ENCODE measurements around the gene ZNF367. TPM values are rescaled to one million over a fixed set of nuclear protein-coding genes. Genes with fewer than 3 reads are reported as not detected.
A peak's percentile ranks its signal among the peaks of the same experiment; 100 is the strongest.

Gene ZNF367
- total RNA-seq, 1 donor from 2014 or later, result 5.3 TPM

DNA sequence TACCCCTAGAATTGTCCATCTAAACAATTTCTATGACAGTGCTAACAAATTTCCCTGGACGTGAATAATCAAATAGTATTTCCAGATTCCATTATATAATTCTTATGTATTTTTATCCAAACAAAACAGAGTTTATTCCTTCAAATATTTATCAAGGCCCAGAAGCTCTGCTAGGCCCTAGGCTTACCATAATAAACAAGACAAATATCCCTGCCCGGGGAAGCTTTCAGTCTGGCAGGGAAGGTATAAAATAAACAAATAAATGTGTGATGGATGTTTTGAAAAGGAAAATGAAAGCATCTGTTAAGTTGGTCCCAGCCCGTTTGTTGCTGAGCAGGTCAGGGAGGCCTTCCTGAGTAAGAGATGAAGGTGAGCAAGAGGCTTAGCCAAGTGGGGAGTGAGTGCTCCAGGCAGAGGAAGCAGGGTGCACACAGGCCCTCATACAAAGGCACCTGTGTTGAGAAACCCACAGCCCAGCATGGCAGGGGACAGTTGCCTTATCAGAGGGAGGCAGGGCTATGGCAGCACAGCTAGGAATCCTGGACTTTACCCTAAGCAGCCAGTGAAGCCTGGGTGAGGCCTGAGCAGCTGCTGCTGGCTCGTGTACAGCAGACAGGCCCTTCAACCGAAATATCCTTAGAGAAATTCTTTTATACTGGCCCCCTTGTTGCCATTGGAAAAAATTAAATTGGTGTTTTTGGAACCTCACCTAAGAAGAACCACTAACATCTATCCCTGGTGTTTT is 27.0 kb downstream of the ZNF367 start:
- H3K4me1 Mint-ChIP-seq (ENCODE audit: low read depth), result peaks cover 9% of the 10 kb centered on the region
- TF ChIP-seq, protein P1, sequence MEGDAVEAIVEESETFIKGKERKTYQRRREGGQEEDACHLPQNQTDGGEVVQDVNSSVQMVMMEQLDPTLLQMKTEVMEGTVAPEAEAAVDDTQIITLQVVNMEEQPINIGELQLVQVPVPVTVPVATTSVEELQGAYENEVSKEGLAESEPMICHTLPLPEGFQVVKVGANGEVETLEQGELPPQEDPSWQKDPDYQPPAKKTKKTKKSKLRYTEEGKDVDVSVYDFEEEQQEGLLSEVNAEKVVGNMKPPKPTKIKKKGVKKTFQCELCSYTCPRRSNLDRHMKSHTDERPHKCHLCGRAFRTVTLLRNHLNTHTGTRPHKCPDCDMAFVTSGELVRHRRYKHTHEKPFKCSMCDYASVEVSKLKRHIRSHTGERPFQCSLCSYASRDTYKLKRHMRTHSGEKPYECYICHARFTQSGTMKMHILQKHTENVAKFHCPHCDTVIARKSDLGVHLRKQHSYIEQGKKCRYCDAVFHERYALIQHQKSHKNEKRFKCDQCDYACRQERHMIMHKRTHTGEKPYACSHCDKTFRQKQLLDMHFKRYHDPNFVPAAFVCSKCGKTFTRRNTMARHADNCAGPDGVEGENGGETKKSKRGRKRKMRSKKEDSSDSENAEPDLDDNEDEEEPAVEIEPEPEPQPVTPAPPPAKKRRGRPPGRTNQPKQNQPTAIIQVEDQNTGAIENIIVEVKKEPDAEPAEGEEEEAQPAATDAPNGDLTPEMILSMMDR (IDR thresholded peaks at IDR 0.05; ENCODE audit: unreplicated experiment), result no peak
- no peaks in the 10 kb centered on the region for H3K9me3 Mint-ChIP-seq (ENCODE audit: low read depth)
- no peak for DNase-seq (ENCODE audit: low spot score, unreplicated experiment)
- no peaks in the 10 kb centered on the region for H3K27me3 Mint-ChIP-seq
- H3K27ac Mint-ChIP-seq, result peak overlapping the region; percentile 94
- H3K36me3 Mint-ChIP-seq (ENCODE audit: insufficient read depth), result peaks cover 7% of the 10 kb centered on the region
- H3K4me3 Mint-ChIP-seq (ENCODE audit: low read depth), result no peak overlapping the region

DNA sequence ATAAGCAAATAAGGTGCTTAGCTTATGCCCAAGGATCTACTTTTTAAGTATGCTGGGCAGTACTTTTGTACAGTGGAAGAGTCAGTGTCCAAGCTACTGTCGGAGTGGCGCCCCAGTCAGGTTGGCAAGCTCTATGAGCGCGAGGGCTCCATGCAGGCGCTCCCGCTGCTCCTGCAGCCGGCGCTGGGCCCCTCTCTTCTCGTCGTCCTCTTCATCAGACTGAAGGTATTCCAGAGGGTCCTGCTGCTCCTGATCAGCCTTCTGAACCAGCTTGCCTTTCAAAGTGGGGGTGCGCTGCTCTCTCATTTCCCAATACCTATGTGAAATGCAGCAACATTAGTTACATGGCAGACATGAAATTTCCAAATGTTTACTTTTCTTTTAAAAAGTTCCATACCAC is 30.0 kb downstream of the ZNF367 start:
- no peak overlapping the region for H3K4me3 Mint-ChIP-seq (ENCODE audit: low read depth)
- H3K36me3 Mint-ChIP-seq (ENCODE audit: insufficient read depth), result peaks cover 8% of the 10 kb centered on the region
- no peak overlapping the region for H3K27ac Mint-ChIP-seq
- no peak for DNase-seq (ENCODE audit: low spot score, unreplicated experiment)
- peaks cover 16% of the 10 kb centered on the region for H3K4me1 Mint-ChIP-seq (ENCODE audit: low read depth)
- no peaks in the 10 kb centered on the region for H3K27me3 Mint-ChIP-seq
- TF ChIP-seq, protein P1 (IDR thresholded peaks at IDR 0.05; ENCODE audit: unreplicated experiment), result no peak
- H3K9me3 Mint-ChIP-seq (ENCODE audit: low read depth), result no peaks in the 10 kb centered on the region

DNA sequence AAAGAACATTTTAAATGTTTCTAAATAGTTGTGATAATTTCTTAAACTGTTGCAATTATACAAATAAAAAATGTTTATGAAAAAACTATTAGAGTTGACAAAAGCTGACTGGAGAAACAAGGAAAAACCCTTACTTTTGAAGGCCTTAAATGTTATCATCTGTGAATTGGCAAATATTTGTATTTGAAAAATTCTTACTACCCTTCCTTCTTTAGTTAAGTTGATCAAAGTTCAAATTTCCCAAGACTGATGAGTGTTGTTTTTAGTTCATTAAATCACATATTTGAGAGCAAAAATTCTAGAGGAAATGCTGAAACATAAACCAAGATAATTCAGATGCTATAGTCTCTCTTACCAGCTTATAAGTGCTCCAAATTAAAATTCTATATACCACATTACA is 32.0 kb downstream of the ZNF367 start:
- Mint-ChIP-seq H3K4me1 (ENCODE audit: low read depth) (peaks cover 25% of the 10 kb centered on the region), H3K27me3 (no peaks in the 10 kb centered on the region), H3K36me3 (ENCODE audit: insufficient read depth) (peaks cover 10% of the 10 kb centered on the region), H3K4me3 (ENCODE audit: low read depth) (no peak overlapping the region), H3K9me3 (ENCODE audit: low read depth) (no peaks in the 10 kb centered on the region), H3K27ac (no peak overlapping the region)
- TF ChIP-seq, protein P1 (IDR thresholded peaks at IDR 0.05; ENCODE audit: unreplicated experiment), result no peak
- DNase-seq (ENCODE audit: low spot score, unreplicated experiment), result no peak

DNA sequence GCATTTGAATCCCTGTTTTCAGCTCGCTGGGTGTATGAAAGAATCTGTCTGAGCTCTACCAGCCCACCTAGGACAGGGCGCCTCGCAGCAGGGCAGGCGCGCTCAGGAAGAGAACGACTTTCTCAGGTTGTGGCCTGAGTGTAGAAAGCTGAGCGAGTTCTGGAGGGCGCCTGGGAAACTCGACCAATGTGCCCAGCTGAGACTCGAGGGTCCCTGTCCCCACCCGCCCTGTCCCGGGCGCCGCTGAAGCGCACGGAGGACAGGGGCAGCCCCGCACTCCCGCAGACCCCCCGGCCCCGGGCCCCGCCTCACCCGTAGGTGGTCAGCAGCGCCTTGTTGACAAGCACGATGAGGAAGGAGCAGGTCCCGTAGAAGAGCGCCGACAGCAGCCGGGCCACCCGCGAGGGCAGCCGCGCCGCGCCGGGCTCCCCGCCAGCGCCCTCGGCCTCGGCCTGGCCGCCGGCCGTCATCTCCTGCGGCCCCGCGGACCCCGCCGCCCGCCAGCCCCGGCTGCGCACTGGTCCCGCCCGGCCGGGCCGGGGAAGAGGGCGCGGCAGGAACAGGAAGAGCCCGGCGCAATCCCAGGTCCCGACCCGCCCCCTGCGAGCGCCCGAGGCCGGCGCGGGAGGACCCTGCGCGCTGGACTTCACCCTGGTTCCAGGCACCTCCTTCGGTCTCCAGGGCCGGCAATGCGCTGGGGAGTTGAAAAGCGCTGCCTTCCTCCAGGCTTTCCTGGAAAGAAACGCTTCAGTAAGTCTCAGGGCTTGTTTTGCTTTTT is 34.8 kb downstream of the ZNF367 start, which contains the start of gene SLC35D2:
SLC35D2 (minus strand) TSS at position 547 of the 778 bp plus-strand sequence; CDS start at position 470, 77 bp downstream.
- H3K4me1 Mint-ChIP-seq (ENCODE audit: low read depth), result peaks cover 25% of the 10 kb centered on the region
- H3K4me3 Mint-ChIP-seq (ENCODE audit: low read depth), result peak within 1 kb of the TSS; percentile 82
- peak; percentile 53 for DNase-seq (ENCODE audit: low spot score, unreplicated experiment)
- H3K27me3 Mint-ChIP-seq, result no peaks in the 10 kb centered on the region
- H3K36me3 Mint-ChIP-seq (ENCODE audit: insufficient read depth), result peaks cover 13% of the 10 kb centered on the region
- no peaks in the 10 kb centered on the region for H3K9me3 Mint-ChIP-seq (ENCODE audit: low read depth)
- H3K27ac Mint-ChIP-seq, result peak within 1 kb of the TSS; percentile 94
- TF ChIP-seq, protein P1 (IDR thresholded peaks at IDR 0.05; ENCODE audit: unreplicated experiment), result no peak

DNA sequence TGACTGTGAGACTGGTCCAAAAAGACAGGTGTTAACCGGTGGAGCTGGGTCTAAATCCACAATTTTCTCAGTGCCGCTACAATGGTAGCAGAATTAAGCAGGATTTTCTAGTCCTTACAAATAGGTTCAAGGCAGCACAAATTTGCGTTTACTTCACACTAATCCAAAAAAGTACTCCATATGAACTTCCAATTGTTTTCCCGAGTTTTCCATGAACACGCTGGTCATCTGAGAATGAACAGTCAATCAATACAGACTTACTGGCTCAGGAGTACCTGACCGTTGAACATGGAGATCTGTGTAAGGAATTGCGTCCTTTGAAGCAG is 35.4 kb downstream of the ZNF367 start:
- peaks cover 13% of the 10 kb centered on the region for H3K36me3 Mint-ChIP-seq (ENCODE audit: insufficient read depth)
- no peak for DNase-seq (ENCODE audit: low spot score, unreplicated experiment)

More for the DNA sequence above, 35.4 kb downstream of the ZNF367 start:
- Mint-ChIP-seq H3K4me1 (ENCODE audit: low read depth) (peaks cover 25% of the 10 kb centered on the region), H3K4me3 (ENCODE audit: low read depth) (peak overlapping the region; percentile 82), H3K27me3 (no peaks in the 10 kb centered on the region), H3K27ac (peak overlapping the region; percentile 94), H3K9me3 (ENCODE audit: low read depth) (no peaks in the 10 kb centered on the region)
- TF ChIP-seq, protein P1 (IDR thresholded peaks at IDR 0.05; ENCODE audit: unreplicated experiment), result no peak
